Effector CD4-positive, alpha-beta T cell (primary cell): ENCODE measurements around the gene MTREX.

ENCODE experiments used
- DNase-seq: peaks from one replicate; pipeline ENCODE4 v3.0.0-alpha.2; 2020

Gene MTREX

DNA sequence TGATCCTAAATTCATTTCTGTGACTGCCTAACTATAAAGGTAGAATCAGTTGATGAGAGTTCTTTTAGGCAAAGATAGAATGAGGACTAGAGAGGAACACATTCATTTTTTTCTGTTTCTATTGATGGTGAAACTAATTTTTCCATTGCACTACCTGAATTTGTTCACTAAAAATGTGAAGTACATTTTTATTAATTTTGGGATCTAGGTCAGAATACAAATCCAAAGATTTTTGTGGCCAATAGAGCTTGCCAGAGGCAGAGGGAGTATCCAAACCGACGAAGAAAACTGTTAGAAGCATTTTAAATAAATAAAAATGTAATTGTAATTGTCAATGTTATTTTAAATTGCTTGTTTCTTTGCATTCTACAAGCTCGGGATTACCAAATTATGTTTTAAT is 78.1 kb downstream of the MTREX start:
- DNase-seq = no peak

DNA sequence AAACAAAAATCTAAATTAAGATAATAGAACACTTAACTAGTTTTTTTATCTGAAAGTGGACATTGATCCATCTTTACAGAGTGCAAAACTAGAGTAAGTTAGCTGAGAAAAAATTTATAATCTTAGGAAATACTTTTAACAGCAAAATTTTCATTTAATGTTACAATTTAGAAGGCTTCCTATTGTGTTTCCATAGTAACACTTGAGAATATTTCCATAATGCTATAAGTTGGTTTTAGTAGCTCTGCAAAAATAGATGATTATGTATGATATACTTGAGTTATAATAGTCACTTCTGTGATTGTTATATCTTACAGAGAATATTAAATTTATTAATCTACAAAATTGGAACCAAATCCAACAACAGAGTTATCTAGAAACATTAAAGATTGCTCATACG is 78.6 kb downstream of the MTREX start:
- no peak for DNase-seq

DNA sequence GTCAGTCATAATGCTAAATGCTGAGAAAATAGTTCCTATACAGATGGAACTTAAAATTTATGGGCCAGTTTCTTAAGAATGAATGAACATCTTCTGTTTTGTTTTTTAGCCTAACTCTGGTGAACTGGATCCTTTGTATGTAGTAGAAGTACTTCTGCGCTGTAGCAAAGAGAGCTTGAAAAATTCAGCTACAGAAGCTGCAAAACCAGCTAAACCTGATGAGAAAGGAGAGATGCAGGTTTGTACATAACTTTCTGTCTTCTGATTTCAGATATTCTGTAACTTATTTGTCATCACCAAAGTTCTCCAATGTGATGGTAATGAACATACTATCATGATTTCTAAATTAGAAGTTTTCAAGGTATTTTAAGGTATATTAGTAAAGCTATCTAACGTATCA is 80.1 kb downstream of the MTREX start:
- DNase-seq = no peak

DNA sequence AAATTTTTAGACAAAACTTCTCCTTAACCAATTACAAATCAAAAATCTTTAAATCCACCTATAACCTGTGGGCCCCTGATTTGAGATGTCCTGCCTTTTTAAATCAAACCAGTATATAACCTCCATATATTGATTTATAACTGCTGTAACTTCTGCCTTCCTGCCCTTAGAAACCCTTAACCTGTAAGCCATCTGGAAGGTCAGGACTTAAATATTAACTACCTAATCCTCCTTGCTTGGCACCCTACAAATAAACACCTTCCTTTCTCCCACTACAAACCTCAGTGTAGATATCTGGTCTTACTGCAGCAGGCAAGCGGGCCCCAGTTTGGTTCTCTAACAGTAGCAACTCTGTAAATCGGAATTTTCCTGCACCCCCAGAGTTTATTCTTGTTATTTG is 83.9 kb downstream of the MTREX start:
- DNase-seq = no peak

DNA sequence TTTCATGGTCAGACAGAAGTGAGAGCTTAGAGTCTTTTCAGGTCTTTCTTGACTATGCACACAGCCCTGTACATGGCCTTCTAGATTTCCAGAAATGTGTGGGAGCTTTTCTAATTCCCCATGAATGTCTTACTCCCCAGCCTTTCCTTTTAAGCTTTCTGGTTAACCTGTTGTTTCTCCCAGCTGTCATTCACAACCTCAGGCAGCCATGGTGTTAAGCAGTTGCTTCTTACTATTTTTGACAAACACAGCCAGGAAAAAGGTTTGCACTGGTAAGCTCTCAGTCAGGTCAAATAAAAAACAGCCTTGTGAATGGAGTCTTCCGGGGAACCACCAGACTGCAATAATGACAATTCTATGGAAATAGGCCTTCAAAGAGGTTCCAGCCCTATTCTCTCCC is 84.9 kb downstream of the MTREX start:
- DNase-seq = no peak

DNA sequence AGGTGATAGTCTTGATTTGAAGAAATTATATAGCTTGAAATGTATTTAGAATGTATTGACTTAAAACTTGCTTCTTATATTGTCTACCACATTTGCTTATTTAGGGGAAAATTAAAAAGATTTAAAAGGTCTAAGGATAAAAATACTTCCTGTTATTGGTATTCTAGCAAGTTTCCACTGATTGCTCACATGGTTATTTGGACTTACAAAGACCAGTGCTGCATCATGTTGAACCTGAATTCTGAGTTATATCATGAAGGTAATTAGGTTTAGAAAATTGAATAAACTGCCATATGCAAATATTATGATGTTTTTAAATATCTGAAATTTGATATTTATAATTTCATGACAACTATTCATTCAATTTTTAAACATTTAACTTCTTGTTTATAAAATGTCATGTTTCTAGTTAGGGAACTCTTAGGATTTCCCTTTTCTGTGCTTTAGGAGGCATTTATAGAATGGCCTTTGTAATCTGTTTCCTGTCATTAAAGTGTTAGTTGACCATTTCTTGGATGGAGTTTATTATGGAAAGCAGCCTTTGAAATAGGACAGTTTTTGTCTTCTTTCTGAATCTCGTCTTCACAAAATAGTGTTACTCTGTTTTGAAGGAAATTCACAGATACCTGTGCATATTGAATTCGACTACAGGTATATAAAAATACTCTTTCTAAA is 85.8 kb downstream of the MTREX start:
- no peak for DNase-seq

DNA sequence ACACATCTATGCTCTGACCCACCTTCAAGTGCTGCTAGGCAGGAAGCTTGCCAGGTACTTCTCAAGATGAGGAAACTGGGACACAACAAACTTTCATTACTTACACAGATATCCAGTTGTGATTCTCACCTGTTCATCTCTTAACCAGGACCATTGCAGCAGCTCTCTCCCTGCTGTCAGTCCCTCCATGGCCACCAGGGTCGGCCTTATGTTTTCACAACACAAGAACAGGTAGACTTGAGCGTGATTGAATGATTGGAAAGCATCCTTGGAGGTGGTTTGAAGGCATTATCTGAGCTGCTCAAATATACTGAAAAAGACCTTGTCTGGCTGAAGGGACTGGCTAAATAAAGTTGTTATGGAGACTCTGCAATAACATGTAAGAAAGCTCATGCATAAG is 94.4 kb downstream of the MTREX start:
- no peak for DNase-seq

DNA sequence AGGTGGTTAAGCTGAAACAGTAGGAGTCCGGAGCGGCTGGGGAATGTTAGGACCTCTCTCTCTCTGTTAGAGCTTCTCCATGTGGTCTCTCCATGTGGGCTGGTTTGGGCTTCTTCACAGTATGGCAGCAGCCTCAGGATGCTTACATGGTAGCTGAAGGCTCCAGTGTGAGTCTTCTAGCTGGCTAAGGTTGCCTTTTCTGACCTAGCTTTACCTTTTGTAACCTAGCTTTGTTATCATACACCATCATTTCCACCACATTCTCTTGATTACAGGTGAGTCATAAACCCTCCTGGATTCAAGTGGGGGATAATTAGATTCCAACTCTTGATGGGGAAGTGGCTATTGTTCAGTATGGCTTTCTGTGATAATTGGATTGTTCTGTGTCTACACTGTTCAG is 98.5 kb downstream of the MTREX start:
- no peak for DNase-seq

DNA sequence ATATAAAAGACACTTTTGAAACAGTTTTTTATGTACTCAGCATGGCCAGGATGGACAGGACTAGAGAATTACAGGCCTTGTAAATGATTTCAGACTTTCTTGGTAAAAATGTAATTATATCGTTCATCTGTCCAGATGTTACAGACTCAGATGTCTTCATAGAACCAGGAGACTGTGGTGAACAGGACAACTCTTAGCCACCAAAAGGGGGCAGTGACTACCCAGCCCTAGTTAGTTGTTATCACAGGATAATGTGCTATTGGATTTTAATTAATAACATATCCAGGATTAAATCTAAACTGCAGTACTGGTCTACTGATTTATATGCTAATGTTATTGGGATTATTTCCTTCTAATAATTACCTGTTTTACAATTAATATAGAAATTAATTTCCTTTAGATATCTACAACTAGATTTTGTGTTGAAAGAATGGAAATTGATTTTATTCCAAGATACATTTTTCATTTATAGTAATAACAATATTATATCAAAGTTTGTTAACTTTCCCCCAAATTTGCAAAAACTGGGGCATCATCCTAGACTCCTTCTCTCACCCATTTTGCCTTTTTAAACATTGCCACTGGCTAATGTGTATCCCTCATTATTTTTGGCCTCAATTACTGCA is 99.4 kb downstream of the MTREX start:
- no peak for DNase-seq

DNA sequence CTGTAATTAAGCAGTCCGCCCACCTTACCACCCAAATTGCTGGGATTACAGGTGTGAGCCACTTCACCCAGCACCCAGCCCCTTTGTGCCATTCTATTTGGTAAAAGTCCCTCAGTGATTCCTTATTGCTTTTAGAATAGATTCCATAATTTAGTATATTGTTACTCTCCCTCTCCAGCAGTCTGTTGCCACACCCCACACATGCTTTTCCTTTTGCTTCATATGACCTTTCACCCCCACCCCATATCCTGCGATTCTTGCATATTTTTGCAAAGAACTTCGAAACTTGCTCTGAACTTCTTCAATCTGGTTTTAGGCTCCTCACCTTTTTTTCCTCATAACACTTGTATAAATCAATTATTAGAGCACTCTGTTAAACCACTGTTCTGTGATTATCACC is 100.2 kb downstream of the MTREX start:
- DNase-seq = no peak

DNA sequence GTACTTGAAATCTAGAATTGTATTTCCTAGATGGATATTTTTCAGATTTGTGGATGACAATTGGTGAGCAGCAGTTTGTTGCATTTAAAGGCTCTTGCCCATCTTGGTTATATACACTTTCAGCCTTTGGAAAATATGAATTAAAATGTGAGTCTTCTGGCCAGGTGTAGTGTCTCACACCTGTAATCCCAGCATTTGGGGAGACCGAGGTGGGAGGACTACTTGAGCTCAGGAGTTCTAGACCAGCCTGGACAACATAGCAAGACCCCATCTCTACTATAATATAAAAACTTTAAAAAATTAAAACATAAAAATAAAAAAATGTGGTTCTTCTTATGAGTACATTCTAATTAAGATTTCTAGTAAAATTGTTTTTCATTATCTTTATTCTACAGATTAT is 102.0 kb downstream of the MTREX start:
- DNase-seq = no peak

DNA sequence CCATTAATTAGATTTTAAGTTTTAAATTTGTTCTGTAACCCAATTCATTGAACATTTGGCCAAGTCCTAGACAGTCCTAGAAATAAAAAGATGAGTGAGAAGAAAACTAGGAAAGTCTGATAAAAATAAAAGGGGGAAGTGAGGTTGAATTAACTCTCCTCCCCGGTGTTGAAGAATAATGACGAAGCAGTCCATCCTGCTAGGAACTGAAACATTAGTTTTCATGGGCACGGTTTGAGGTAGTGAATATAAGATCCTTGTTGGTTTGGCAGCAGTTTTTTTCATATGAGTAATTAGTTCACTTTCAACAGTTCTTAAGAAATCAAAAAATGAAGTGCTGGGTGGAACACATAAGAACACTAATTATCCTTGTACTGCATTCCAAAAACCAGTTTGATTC is 103.1 kb downstream of the MTREX start:
- DNase-seq = no peak

DNA sequence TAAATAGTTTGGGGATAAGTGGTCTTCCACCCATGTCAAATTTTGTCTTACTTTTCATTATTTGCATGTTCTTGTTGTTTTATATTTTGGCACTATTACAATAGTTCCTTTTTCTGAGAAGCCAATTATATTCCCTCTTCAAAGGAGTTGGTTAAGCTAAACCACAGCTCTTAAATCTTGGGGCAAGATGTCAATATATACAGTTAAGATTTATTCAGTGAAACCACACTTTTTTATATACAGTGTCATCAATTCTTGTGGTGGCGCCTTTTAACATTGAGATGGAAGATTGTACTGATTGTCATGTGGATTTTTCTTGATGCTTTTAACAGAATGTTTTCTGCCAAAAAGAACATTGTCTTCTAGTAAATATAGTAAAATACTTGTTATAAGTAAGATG is 104.1 kb downstream of the MTREX start:
- DNase-seq = no peak

DNA sequence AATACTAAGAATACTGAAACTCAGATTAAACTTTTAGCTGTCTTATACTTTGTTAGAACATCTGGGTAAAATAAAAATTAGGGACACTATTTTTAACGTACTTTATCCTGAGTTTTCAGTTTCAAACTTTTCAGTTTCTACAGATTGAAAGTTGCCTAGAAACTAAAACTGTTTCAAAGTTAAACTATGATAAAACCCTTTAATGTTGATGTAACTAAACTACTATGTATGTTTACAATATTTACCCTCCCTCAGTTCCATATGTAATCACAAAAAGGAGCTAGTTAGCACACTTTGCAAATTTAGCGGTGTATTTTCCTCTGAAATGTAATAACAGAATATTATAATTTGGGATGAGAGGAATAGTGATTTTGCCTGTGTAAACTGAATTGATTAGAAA is 105.9 kb downstream of the MTREX start:
- DNase-seq = no peak

DNA sequence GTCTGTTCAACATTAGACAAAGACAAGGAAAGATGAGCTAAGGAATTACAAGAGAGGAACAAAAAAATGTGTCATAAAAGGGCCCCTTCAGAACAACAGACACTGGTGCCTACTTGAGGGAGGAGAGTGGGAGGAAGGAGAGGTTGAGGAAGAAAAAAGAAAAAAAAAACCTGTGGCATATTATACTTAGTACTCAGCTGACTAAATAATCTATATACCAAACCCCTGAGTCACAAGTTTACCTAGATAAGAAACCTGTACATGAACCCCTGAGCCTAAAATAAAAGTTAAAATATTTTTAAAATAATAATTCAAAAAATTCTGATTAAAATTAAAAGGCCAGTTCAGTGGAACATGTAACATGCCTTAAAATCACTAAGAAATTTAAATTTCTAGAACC is 107.3 kb downstream of the MTREX start:
- no peak for DNase-seq

DNA sequence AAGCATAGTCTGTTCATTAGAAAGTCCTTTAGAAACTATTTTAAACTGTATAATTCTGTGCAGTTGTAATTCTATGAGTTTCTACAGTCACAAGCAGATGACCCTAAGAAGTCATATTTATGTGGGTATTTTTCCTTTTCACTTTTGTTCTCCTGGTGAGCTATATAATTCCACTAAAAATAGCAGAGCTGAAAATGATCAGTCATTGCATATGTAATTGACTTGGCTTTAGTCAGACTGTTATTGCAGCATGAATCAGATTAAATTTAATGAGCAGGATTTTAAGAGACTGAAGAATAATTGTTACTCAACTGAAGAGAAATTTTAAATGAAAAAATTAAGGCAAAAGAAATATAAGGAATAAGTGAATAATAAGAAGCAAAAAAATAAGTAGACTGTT is 108.5 kb downstream of the MTREX start:
- DNase-seq = no peak

DNA sequence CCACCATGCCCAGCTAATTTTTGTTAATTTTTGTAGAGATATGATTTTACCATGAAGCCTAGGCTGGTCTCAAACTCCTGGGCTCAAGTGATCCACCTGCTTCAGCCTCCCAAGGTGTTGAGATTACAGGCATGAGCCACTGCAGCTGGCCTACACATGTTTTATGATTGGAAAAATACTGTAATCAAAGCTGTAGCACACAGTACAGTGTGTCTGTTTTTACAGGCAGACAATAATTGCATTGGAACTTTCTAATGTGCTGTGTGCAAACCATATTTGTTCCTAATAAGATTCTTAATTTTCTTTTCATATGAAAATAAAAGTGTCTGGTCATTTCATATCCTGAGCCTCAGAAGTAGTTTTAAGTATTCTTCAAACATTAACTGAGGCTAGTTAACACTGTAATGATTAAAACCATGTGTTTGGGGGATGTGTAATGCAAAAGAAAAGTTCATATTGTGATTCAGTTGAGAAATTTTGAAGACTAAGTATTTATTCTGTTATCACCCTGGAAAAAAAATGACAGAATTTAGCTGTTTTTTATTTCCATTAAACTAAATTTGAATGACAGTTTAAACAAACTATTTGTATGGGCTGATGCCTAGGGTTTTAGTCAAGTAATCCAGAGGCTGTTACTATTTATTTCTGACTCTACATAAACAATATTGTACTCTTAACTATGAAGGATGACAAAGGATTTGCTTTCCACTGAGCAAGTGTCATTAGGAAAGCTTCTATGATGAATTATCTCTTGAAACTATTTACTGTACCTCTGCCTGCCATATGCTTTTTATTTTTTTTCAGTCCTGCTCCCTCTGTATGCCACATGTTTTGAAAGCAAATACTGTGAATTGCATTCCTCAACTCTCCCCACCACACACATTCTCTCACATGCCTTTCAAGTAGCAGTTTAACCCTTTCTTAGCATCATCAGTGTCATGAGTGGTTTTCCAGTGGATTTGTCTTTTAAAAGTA is 111.5 kb downstream of the MTREX start:
- no peak for DNase-seq

DNA sequence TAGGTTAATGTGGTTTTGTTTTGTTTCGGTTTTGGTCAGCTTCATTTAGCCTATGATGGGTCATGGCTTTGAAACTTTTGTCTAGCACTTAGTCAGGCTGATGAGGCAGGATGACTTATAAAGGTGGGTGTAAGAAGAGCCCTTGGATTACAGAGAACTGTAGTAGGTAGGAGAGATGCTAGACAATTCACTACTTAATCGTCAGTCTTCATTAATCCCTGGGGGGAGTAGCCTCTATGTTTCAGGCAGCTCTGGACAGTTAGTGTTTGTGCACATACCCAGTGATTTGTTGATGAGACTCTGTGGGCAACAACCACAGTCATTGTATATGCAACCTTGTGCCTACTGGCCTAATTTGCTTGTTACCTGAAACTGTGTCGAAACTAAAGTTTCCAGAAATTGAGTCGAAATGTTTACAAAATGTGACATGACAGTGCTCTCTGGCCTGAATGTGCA is 113.3 kb downstream of the MTREX start:
- DNase-seq = no peak

DNA sequence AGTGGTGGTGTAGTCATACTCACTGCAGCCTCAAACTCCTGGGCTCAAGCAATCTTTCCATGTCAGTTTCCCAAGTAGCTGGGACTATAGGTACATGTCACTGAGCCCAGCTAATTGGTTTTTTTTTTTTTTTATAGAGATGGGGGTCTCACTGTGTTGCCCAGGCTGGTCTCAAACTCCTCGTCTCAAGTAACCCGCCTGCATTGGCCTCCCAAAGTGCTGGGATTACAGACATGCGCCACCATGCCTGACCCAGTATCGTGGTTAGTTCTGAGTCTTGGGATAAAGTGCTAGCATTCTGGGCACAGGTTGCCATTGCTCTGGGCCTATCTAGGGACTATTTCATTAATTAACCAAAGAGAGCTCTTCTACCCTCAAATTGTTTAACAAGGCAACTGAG is 118.7 kb downstream of the MTREX start:
- DNase-seq = no peak

DNA sequence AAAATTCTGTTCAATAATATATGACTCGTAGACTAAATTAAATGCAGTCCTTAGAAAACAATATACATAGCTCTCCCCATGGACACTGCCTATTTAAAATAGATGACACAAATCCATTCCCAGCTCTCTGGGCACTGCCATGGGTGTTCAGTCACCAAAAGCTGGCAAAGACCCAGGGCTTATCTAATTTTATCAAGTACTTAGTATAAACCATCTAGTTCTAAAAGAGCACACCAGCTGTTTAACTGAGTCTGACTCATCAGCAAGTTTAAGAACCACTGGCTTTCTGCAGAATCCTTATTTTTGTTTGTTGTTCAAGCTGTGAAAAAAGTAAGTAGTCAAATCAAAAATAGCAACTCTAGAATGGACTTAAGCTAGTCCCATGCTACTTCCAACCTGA is 119.4 kb downstream of the MTREX start:
- no peak for DNase-seq

DNA sequence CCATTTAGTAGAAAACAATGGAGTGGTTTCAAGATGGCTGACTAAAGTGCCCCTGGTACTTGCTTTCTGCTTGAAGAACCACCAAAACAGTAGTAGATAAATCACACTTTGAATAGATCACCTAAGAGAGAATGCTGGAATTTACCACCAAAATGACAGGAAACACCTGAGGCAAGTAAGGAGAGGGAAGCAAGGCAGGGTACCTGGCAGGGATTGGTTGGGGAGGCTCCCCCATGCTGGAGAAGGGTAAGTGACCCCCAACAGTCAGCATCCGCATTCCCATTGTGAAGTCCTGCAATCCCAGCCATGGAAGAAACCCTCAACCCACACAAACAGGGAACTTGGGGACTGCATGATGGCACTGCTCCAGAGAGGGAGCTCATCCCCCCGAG is 121.4 kb downstream of the MTREX start:
- no peak for DNase-seq

DNA sequence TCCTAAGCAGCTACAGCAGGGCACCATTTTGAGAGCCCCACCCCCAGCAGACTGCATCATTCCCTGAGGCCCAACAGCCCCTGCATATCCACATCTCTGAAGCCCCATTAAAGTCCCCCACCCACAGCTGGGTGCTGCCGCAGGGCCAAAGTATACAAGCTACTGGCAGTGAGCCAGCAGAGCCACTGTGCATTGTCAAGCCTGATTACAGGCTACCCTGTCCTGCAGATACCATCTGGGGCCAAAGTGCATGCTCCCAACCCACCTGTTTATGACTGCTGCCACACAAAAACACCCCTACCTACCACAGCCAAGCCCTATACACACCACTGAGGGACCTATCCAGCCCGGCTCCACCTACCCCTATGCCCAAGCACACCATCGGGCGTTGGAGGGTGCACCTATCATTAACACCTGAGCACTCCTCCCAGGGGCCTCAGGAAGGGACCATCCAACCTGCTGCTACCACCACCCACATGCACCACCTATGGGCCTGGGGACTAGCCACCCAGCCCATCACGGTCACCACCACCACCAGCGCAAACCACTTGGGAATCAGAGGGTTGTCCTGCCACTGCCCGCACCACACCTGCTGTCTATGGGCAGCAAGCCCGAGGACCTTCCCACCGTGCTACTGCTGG is 121.9 kb downstream of the MTREX start:
- DNase-seq = no peak

DNA sequence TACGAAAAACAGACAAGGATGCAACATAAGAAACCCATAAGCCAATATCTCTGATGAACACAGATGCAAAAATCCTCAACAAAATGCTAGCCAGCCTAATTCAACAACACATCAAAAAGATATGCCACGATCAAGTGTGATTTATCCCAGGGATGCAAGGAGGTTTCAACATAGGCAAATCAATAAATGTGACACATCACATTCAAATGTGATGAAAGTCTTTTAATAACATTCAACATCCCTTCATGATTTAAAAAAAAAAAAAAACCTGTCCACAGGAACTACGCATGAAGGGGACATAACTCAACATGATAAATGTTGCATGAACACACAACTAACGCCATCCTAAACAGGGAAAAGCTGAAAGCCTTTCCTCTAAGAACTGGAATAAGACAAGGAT is 124.8 kb downstream of the MTREX start:
- no peak for DNase-seq
